Astrocyte (in vitro differentiated cells and primary cell): ENCODE results near the gene ST3GAL6. TPM values are rescaled to one million over a fixed set of nuclear protein-coding genes. Genes with fewer than 3 reads are reported as not detected.

ENCODE experiments used
- DNase-seq: peaks from one replicate; pipeline ENCODE4 v3.0.0-alpha.2; 2010; ENCODE audit warnings: low read depth
- FAIRE-seq: peaks from 2 replicates; lab custom pipeline; 2011; peaks lifted over from hg19 to GRCh38; lab: Jason Lieb, UNC
- H2AFZ ChIP-seq: 2 replicates; pipeline ENCODE4 v1.6.0; 2012; ENCODE audit warnings: low read depth, low read length, inconsistent platforms
- H3K27ac ChIP-seq: 2 replicates; pipeline ENCODE4 v1.5.1; 2011; ENCODE audit warnings: low read depth, low read length, inconsistent platforms
- H3K27me3 ChIP-seq: 2 replicates; pipeline ENCODE4 v1.6.0; 2011; ENCODE audit warnings: low read length, inconsistent platforms; ENCODE audit not compliant: insufficient read depth
- H3K36me3 ChIP-seq: 2 replicates; pipeline ENCODE4 v1.5.1; 2011; ENCODE audit warnings: low read length, inconsistent platforms; ENCODE audit not compliant: insufficient read depth
- H3K4me1 ChIP-seq: 2 replicates; pipeline ENCODE4 v1.5.1; 2011; ENCODE audit warnings: low read length, inconsistent platforms; ENCODE audit not compliant: insufficient read depth
- H3K4me2 ChIP-seq: 2 replicates; pipeline ENCODE4 v1.6.0; 2012; ENCODE audit warnings: low read length, inconsistent platforms
- H3K4me3 ChIP-seq: 2 replicates; pipeline ENCODE4 v1.5.1; 2011; ENCODE audit warnings: low read depth, mild to moderate bottlenecking, low read length, inconsistent platforms; ENCODE audit not compliant: insufficient read depth
- H3K79me2 ChIP-seq: 2 replicates; pipeline ENCODE4 v1.6.0; 2012; ENCODE audit warnings: mild to moderate bottlenecking, low read length, inconsistent platforms; ENCODE audit not compliant: insufficient read depth
- H3K9ac ChIP-seq: 2 replicates; pipeline ENCODE4 v1.6.0; 2012; ENCODE audit warnings: mild to moderate bottlenecking, low read length, inconsistent platforms
- H3K9me3 ChIP-seq: 2 replicates; pipeline ENCODE4 v1.5.1; 2012; ENCODE audit warnings: low read depth, mild to moderate bottlenecking, low read length, inconsistent platforms; ENCODE audit not compliant: insufficient read depth
- H4K20me1 ChIP-seq: 2 replicates; pipeline ENCODE4 v1.6.0; 2012; ENCODE audit warnings: low read length, inconsistent platforms; ENCODE audit not compliant: insufficient read depth
- H3K27ac Mint-ChIP-seq: one replicate; pipeline ENCODE4 v1.8.0; 2021; ENCODE audit warnings: mild to moderate bottlenecking, mixed read lengths; ENCODE audit not compliant: unreplicated experiment
- H3K27me3 Mint-ChIP-seq: one replicate; pipeline ENCODE4 v1.8.0; 2021; ENCODE audit warnings: low read depth, mixed read lengths; ENCODE audit not compliant: unreplicated experiment
- H3K36me3 Mint-ChIP-seq: one replicate; pipeline ENCODE4 v1.8.0; 2021; ENCODE audit warnings: low read depth, mixed read lengths; ENCODE audit not compliant: unreplicated experiment
- H3K4me1 Mint-ChIP-seq: one replicate; pipeline ENCODE4 v1.8.0; 2021; ENCODE audit warnings: low read depth, mixed read lengths; ENCODE audit not compliant: unreplicated experiment
- H3K4me3 Mint-ChIP-seq: one replicate; pipeline ENCODE4 v1.8.0; 2021; ENCODE audit warnings: mild to moderate bottlenecking, moderate library complexity, mixed read lengths; ENCODE audit not compliant: unreplicated experiment
- H3K9me3 Mint-ChIP-seq: one replicate; pipeline ENCODE4 v1.8.0; 2021; ENCODE audit warnings: mild to moderate bottlenecking, mixed read lengths; ENCODE audit not compliant: unreplicated experiment
- EZH2 ChIP-seq: IDR thresholded peaks from 2 replicates; pipeline ENCODE4 v1.6.1; 2012; ENCODE audit warnings: mild to moderate bottlenecking, low read length, inconsistent platforms; ENCODE audit not compliant: insufficient read depth
- total RNA-seq: library from RNA; stranded (reverse); gene quantifications from 2 replicates; pipeline ENCODE4 v1.2.1, GENCODE V29; 2021
- TF ChIP-seq, protein P1 (sequence below): IDR thresholded peaks from 2 replicates; pipeline ENCODE4 v1.5.1; 2011; ENCODE audit warnings: low read depth, mild to moderate bottlenecking, inconsistent platforms, low read length, moderate library complexity; ENCODE audit not compliant: insufficient read depth

Gene ST3GAL6
- total RNA-seq, 1 donor from 2014 or later = 4.8 TPM

DNA sequence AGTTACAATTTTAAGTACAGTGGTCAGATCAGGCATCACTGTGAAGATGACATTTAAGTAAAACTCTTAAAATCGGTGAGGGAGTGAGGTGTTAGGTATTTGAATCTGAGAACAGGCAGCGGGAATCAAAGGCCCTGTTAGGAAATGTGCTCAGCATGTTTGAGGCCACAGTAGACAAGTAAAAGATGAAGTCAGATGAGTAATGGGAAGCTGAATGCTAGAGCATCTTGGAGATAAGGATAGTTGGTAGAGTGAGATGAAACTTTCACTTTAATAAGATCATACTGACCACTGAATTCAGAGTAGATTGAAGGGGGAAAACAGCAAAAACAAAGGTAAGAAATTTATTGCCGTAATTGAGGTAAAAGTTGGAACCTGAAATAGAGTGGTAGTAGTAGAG is 76.7 kb downstream of the ST3GAL6 start:
- H3K9me3 ChIP-seq = no peaks in the 10 kb centered on the region
- peaks cover 57% of the 10 kb centered on the region for H3K79me2 ChIP-seq
- H3K27me3 ChIP-seq = no peaks in the 10 kb centered on the region
- no peak overlapping the region for H2AFZ ChIP-seq
- H3K27ac Mint-ChIP-seq = peak overlapping the region; percentile 59
- no peak overlapping the region for H3K4me3 Mint-ChIP-seq
- no peaks in the 10 kb centered on the region for H3K27me3 Mint-ChIP-seq
- DNase-seq (peak; percentile 69), FAIRE-seq (no peak)
- H3K4me1 Mint-ChIP-seq = peaks cover 9% of the 10 kb centered on the region
- no peaks in the 10 kb centered on the region for H3K9me3 Mint-ChIP-seq
- TF ChIP-seq, protein P1, sequence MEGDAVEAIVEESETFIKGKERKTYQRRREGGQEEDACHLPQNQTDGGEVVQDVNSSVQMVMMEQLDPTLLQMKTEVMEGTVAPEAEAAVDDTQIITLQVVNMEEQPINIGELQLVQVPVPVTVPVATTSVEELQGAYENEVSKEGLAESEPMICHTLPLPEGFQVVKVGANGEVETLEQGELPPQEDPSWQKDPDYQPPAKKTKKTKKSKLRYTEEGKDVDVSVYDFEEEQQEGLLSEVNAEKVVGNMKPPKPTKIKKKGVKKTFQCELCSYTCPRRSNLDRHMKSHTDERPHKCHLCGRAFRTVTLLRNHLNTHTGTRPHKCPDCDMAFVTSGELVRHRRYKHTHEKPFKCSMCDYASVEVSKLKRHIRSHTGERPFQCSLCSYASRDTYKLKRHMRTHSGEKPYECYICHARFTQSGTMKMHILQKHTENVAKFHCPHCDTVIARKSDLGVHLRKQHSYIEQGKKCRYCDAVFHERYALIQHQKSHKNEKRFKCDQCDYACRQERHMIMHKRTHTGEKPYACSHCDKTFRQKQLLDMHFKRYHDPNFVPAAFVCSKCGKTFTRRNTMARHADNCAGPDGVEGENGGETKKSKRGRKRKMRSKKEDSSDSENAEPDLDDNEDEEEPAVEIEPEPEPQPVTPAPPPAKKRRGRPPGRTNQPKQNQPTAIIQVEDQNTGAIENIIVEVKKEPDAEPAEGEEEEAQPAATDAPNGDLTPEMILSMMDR = no peak
- no peak for TF ChIP-seq EZH2
- peaks cover 54% of the 10 kb centered on the region for H4K20me1 ChIP-seq
- no peak overlapping the region for H3K4me2 ChIP-seq
- H3K9ac ChIP-seq = no peak overlapping the region
- H3K27ac ChIP-seq = no peak overlapping the region
- no peak overlapping the region for H3K4me3 ChIP-seq
- H3K4me1 ChIP-seq = peaks cover 3% of the 10 kb centered on the region
- peaks cover 5% of the 10 kb centered on the region for H3K36me3 Mint-ChIP-seq
- peaks cover 42% of the 10 kb centered on the region for H3K36me3 ChIP-seq

DNA sequence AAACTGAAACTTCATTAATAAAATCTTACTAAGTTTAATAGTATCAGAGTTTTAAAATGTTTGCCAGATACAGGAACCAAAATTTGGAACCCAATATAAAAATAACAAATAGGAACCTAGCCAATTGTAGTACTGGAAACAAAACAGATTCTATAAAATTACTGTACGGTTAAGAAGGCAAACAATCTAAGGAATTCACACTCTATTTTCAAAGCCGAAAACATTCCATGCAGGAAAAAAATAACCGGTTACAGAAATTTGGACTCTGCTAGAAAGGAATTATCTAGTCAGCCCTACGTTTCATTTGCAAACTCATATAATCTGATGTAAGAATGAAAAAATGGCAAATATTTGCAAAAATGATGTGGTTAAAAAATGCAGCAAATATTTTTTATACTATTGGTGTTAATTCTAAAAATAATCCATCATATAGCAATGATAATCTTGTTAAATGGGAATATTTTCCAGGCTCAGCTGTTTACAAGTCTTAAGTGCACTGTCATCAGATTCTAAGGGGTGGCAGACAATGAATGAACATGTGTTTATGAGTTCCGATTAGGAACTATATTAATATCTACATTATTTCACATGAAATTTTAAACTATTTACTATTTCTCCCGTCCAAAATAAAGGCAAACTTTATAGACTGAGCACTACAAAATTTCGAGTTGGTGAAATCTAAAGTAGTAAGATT is 80.3 kb downstream of the ST3GAL6 start:
- Histone ChIP-seq H2AFZ (no peak overlapping the region), H3K9ac (no peak overlapping the region), H3K27me3 (no peaks in the 10 kb centered on the region), H3K4me3 (no peak overlapping the region), H3K27ac (no peak overlapping the region), H3K4me1 (peaks cover 3% of the 10 kb centered on the region), H3K36me3 (peaks cover 64% of the 10 kb centered on the region), H3K79me2 (peaks cover 93% of the 10 kb centered on the region), H4K20me1 (peaks cover 89% of the 10 kb centered on the region), H3K4me2 (peak overlapping the region; percentile 13), H3K9me3 (no peaks in the 10 kb centered on the region)
- H3K9me3 Mint-ChIP-seq = no peaks in the 10 kb centered on the region
- H3K27ac Mint-ChIP-seq = no peak overlapping the region
- DNase-seq = no peak
- TF ChIP-seq EZH2 = no peak
- TF ChIP-seq, protein P1 = no peak
- no peak overlapping the region for H3K4me3 Mint-ChIP-seq
- peaks cover 18% of the 10 kb centered on the region for H3K36me3 Mint-ChIP-seq
- H3K27me3 Mint-ChIP-seq = no peaks in the 10 kb centered on the region
- peaks cover 20% of the 10 kb centered on the region for H3K4me1 Mint-ChIP-seq
- no peak for FAIRE-seq

Other genes with a start within 250 kb of the ST3GAL6 start
- 104 and 109 TPM in 2 replicates for gene CLDND1, start 240.4 kb upstream of the ST3GAL6 start, total RNA-seq
- not detected in 2 replicates for gene GPR15, start 231.4 kb upstream of the ST3GAL6 start, total RNA-seq
- 22.1 and 23.7 TPM in 2 replicates for gene CPOX, start 169.7 kb upstream of the ST3GAL6 start, total RNA-seq
- gene DCBLD2, start 138.4 kb downstream of the ST3GAL6 start, total RNA-seq = 214 and 243 TPM in 2 replicates